K562 (cell line): ENCODE data around the gene SEC24C. TPM values are rescaled to one million over a fixed set of nuclear protein-coding genes. Genes with fewer than 3 reads are reported as not detected.
A peak's percentile ranks its signal among the peaks of the same experiment; 100 is the strongest.

Experiments used
- BMI1 ChIP-seq: fragments of 150-350 bp; IDR thresholded peaks from 2 replicates; pipeline ENCODE4 v1.6.1; 2014; ENCODE audit warnings: low read length
- CBX3 ChIP-seq, 2 experiments: IDR thresholded peaks; 1 replicate in 1 of 2; 2 replicates in 1 of 2; pipeline ENCODE4 v1.6.1; 2012; ENCODE audit warnings: inconsistent platforms in 2 of 2, low read length in 2 of 2, borderline replicate concordance in 1 of 2, control low read depth in 1 of 2
- CCNT2 ChIP-seq: IDR thresholded peaks from 2 replicates; pipeline ENCODE4 v1.6.1; 2011; ENCODE audit warnings: borderline replicate concordance, low read depth, mild to moderate bottlenecking, moderate library complexity, mixed read lengths, low read length; ENCODE audit not compliant: insufficient read length; ENCODE audit errors: extremely low read depth
- ETS2 ChIP-seq: IDR thresholded peaks from 2 replicates; pipeline ENCODE4 v1.6.1; 2016; ENCODE audit warnings: borderline replicate concordance, missing genetic modification characterization, mild to moderate bottlenecking, moderate library complexity, missing compliant biosample characterization; ENCODE audit not compliant: poor library complexity, severe bottlenecking
- IRF1 ChIP-seq: sonication (generic); formaldehyde crosslinking; IDR thresholded peaks from 2 replicates; pipeline ENCODE4 v1.8.0; 2022; ENCODE audit warnings: missing genetic modification reagents, mild to moderate bottlenecking, borderline replicate concordance
- MLLT1 ChIP-seq, 2 experiments: fragments of 450-650 bp; IDR thresholded peaks; 2 replicates each; pipeline ENCODE4 v1.6.1; 2016
- MXD1 ChIP-seq: fragments of 250-450 bp; sonication (Bioruptor Pico); IDR thresholded peaks from 2 replicates; pipeline ENCODE4 v1.8.0; 2021; ENCODE audit warnings: borderline replicate concordance, mild to moderate bottlenecking, moderate library complexity; ENCODE audit not compliant: poor library complexity, severe bottlenecking
- NBN ChIP-seq: fragments of 450-650 bp; IDR thresholded peaks from 2 replicates; pipeline ENCODE4 v1.6.1; 2016; ENCODE audit warnings: low read depth, mild to moderate bottlenecking
- PHF21A ChIP-seq: fragments of 450-650 bp; IDR thresholded peaks from 2 replicates; pipeline ENCODE4 v1.6.1; 2017; ENCODE audit warnings: low read depth, borderline replicate concordance
- PTTG1 ChIP-seq: fragments of 450-650 bp; IDR thresholded peaks from 2 replicates; pipeline ENCODE4 v1.6.1; 2016; ENCODE audit warnings: low read depth, mild to moderate bottlenecking, missing genetic modification characterization, missing compliant biosample characterization
- RNF2 ChIP-seq: sonication (generic); IDR thresholded peaks from 2 replicates; pipeline ENCODE4 v1.6.1; 2016
- SMARCC2 ChIP-seq: fragments of 450-650 bp; IDR thresholded peaks from 2 replicates; pipeline ENCODE4 v1.6.1; 2017; ENCODE audit warnings: antibody characterized with exemption, moderate library complexity, mild to moderate bottlenecking, low read depth
- SP2 ChIP-seq: IDR thresholded peaks from 2 replicates; pipeline ENCODE4 v1.6.1; 2011; ENCODE audit warnings: mild to moderate bottlenecking, low read depth, low read length, moderate library complexity; ENCODE audit not compliant: poor library complexity, severe bottlenecking; ENCODE audit errors: extremely low read depth
- SREBF1 ChIP-seq: fragments of 150-350 bp; IDR thresholded peaks from 2 replicates; pipeline ENCODE4 v1.6.1; 2014; ENCODE audit warnings: antibody characterized with exemption, low read depth, low read length, borderline replicate concordance
- TAF9B ChIP-seq: fragments of 450-650 bp; IDR thresholded peaks from 2 replicates; pipeline ENCODE4 v1.6.1; 2018; ENCODE audit warnings: mild to moderate bottlenecking; ENCODE audit not compliant: partially characterized antibody
- ZBED1 ChIP-seq: IDR thresholded peaks from 2 replicates; pipeline ENCODE4 v1.6.1; 2014
- ZBTB12 ChIP-seq: fragments of 250-450 bp; sonication (Bioruptor Pico); IDR thresholded peaks from 2 replicates; pipeline ENCODE4 v1.4.0; 2020
- ZBTB7A ChIP-seq: IDR thresholded peaks from 2 replicates; pipeline ENCODE4 v1.6.1; 2011; ENCODE audit warnings: low read depth, mild to moderate bottlenecking, low read length, moderate library complexity, borderline replicate concordance; ENCODE audit not compliant: control insufficient read depth
- ZNF445 ChIP-seq: fragments of 250-450 bp; sonication (Bioruptor Pico); IDR thresholded peaks from 2 replicates; pipeline ENCODE4 v1.4.0; 2020; ENCODE audit warnings: low read depth, mild to moderate bottlenecking, moderate library complexity
- polyA plus RNA-seq, 8 experiments: library from polyadenylated mRNA; depleted of rRNA in 4 of 8; stranded (reverse) in 5 of 8; unstranded in 3 of 8; fragments of >200 nt; fragmentation: Nextera tagmentation in 2 of 8; fragmentation: Illumina TruSeq in 1 of 8; extraction: Ambion mirVana in 2 of 8; extraction: Trizol in 1 of 8; gene quantifications; 2 replicates each; pipeline versions ENCODE4 v1.2.1 to v1.2.3, GENCODE V29; 2011 to 2014; ENCODE audit warnings: inconsistent platforms in 1 of 8, missing spikeins in 1 of 8
- total RNA-seq, 7 experiments: library from RNA; depleted of rRNA in 6 of 7; stranded (reverse); fragments of >200 nt in 6 of 7; fragmentation: Illumina TruSeq in 2 of 7; extraction: Trizol in 2 of 7; gene quantifications; 2 replicates each; pipeline versions ENCODE4 v1.2.1 to v1.2.3, GENCODE V29; 2011 to 2021; ENCODE audit warnings: low replicate concordance in 1 of 7

The SEC24C gene
- total and polyA plus RNA-seq, 9 of the 15 experiments (the other 6 are each of a cell fraction or from before 2014, with no cell fraction given) = 19.0 to 115 (median 70.5) TPM

DNA sequence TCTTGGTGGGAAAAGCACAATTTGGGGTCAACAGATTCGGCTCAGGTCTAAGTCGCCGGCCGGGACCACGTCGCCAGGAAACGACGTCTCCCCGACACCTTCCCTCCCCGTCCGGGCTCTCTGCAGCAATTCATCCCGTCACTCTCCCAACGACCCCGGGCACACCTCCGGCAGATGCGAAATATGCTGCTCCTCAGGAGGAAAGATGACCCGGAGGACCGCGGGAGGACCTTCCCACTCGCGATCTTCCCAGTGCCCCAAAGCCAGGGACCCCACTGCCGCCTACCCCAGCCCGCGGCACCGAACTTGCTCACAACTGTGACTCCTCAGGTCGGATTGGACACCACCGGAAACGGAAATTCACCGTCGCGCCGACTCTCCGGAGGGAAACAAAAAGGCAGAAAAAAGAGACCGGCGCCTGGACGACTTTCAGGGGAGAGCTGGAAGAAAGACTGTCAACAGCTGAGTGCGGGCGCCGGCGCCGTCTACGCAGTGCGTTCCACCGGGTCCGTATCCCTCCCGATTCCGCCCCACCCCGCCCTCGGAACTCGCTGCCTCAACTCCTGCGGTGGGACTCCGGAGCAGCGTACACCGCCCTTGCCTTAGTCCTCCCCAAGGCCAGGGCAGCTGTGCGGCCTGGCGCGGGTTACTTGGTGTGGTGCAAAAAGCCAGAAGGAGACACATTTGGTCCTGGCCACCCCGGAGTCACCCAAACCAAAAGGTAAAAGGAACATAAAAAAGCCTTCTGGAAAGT lies 13.8 kb upstream of the SEC24C start (continued):
- no peak for TF ChIP-seq ETS2 (tag)
- TF ChIP-seq SMARCC2 = no peak
- peak; percentile 62 for TF ChIP-seq ZBTB12 (CRISPR knock-in tag)
- TF ChIP-seq SP2 = no peak
- peak; percentile 61; the same call in 1 of the 2 replicates for TF ChIP-seq BMI1
- TF ChIP-seq RNF2 = peak; percentile 78; the same call in 1 of the 2 replicates
- peak; percentile 98 for TF ChIP-seq TAF9B
- TF ChIP-seq IRF1 (CRISPR knock-in tag) = 0 out of 2 replicates have a peak, but pooled peaks have one; percentile 51
- no peak; the same call in 1 of the 2 replicates for TF ChIP-seq ZBTB7A
- TF ChIP-seq CCNT2 = no peak
- TF ChIP-seq SREBF1 = no peak
- no peak for TF ChIP-seq PHF21A
- TF ChIP-seq CBX3 (IDR thresholded peaks at IDR 0.05; ENCODE audit: borderline replicate concordance in 1 of 2, low read length in 2 of 2) = peak in 1 of 2 experiments; percentile 80; a peak in 2 of 3 replicates
- TF ChIP-seq MLLT1 (IDR thresholded peaks at IDR 0.05) = peak; percentile 61 to 70; a peak in 2 of 4 replicates
- peak; percentile 83 for TF ChIP-seq NBN
- TF ChIP-seq MXD1 (CRISPR knock-in tag) = no peak
- TF ChIP-seq ZNF445 (CRISPR knock-in tag) = no peak
- TF ChIP-seq PTTG1 (tag) = no peak
- peak; percentile 80 for TF ChIP-seq ZBED1
